ENCODE data around the gene MRPL38.
"Not testable (repeated sequence)": the region's sequence is repeated elsewhere in the genome, so short reads cannot be mapped to it uniquely, and the experiment has no call there.

Gene MRPL38

GRCh38 chr17:75891022-75891604 lies 13.6 kb downstream of the MRPL38 start:
- no peak for DNase-seq (ENCODE audit: low read depth in 1 of 2, low spot score in 1 of 2)
- no peak for TF ChIP-seq JUND (IDR thresholded peaks at IDR 0.05; ENCODE audit: low read depth)
- in situ Hi-C loops (cut with HindIII; ENCODE audit: low pct_unique_long_range_greater_than_20kb, low sequenced_read_pairs), result no loop called here

- DNase-seq (ENCODE audit: low read depth in 1 of 2, low spot score in 1 of 2), result no peak
- in situ Hi-C loops (cut with HindIII; ENCODE audit: low pct_unique_long_range_greater_than_20kb, low sequenced_read_pairs), result no loop called here
- TF ChIP-seq JUND (IDR thresholded peaks at IDR 0.05; ENCODE audit: low read depth), result no peak
These were observed 15.2 kb downstream of the MRPL38 start for GRCh38 chr17:75889454-75889853.

GRCh38 chr17:75888484-75888883 lies 16.2 kb downstream of the MRPL38 start:
- DNase-seq (ENCODE audit: low read depth in 1 of 2, low spot score in 1 of 2), result no peak
- no peak for TF ChIP-seq JUND (IDR thresholded peaks at IDR 0.05; ENCODE audit: low read depth)
- in situ Hi-C loops (cut with HindIII; ENCODE audit: low pct_unique_long_range_greater_than_20kb, low sequenced_read_pairs), result no loop called here

GRCh38 chr17:75885860-75886259 lies 18.8 kb downstream of the MRPL38 start:
- in situ Hi-C loops (cut with HindIII; ENCODE audit: low pct_unique_long_range_greater_than_20kb, low sequenced_read_pairs); DNase-seq (ENCODE audit: low read depth in 1 of 2, low spot score in 1 of 2): not testable (repeated sequence)

GRCh38 chr17:75885431-75885830 lies 19.3 kb downstream of the MRPL38 start:
- no peak for TF ChIP-seq JUND (IDR thresholded peaks at IDR 0.05; ENCODE audit: low read depth)
- in situ Hi-C loops (cut with HindIII; ENCODE audit: low pct_unique_long_range_greater_than_20kb, low sequenced_read_pairs), result no loop called here
- DNase-seq (ENCODE audit: low read depth in 1 of 2, low spot score in 1 of 2), result no peak

- no peak for TF ChIP-seq JUND (IDR thresholded peaks at IDR 0.05; ENCODE audit: low read depth)
- no peak for DNase-seq (ENCODE audit: low read depth in 1 of 2, low spot score in 1 of 2)
- in situ Hi-C loops (cut with HindIII; ENCODE audit: low pct_unique_long_range_greater_than_20kb, low sequenced_read_pairs), result no loop called here
These were observed 22.8 kb downstream of the MRPL38 start for GRCh38 chr17:75881678-75882454.

GRCh38 chr17:75880266-75880665 lies 24.4 kb downstream of the MRPL38 start:
- no peak for DNase-seq (ENCODE audit: low read depth in 1 of 2, low spot score in 1 of 2)
- in situ Hi-C loops (cut with HindIII; ENCODE audit: low pct_unique_long_range_greater_than_20kb, low sequenced_read_pairs), result no loop called here
- TF ChIP-seq JUND (IDR thresholded peaks at IDR 0.05; ENCODE audit: low read depth), result no peak

- peak; percentile 78 to 79 for DNase-seq (ENCODE audit: low read depth in 1 of 2, low spot score in 1 of 2)
- in situ Hi-C loops (cut with HindIII; ENCODE audit: low pct_unique_long_range_greater_than_20kb, low sequenced_read_pairs), result no loop called here
- no peak for TF ChIP-seq JUND (IDR thresholded peaks at IDR 0.05; ENCODE audit: low read depth)
These were observed 26.3 kb downstream of the MRPL38 start, which contains the start of gene TRIM47 for GRCh38 chr17:75878174-75878998. TSS of gene TRIM47 (minus strand) at chr17:75878581. CDS start at chr17:75878548, 33 bp downstream.

- no peak for TF ChIP-seq JUND (IDR thresholded peaks at IDR 0.05; ENCODE audit: low read depth)
- DNase-seq (ENCODE audit: low read depth in 1 of 2, low spot score in 1 of 2), result peak; percentile 79 to 90
- in situ Hi-C loops (cut with HindIII; ENCODE audit: low pct_unique_long_range_greater_than_20kb, low sequenced_read_pairs), result no loop called here
These were observed 26.9 kb downstream of the MRPL38 start for GRCh38 chr17:75877752-75878173.

GRCh38 chr17:75876938-75877751 lies 27.5 kb downstream of the MRPL38 start:
- TF ChIP-seq JUND (IDR thresholded peaks at IDR 0.05; ENCODE audit: low read depth), result no peak
- in situ Hi-C loops (cut with HindIII; ENCODE audit: low pct_unique_long_range_greater_than_20kb, low sequenced_read_pairs), result no loop called here
- no peak for DNase-seq (ENCODE audit: low read depth in 1 of 2, low spot score in 1 of 2)

GRCh38 chr17:75876190-75876937 lies 28.3 kb downstream of the MRPL38 start:
- DNase-seq (ENCODE audit: low read depth in 1 of 2, low spot score in 1 of 2), result peak in 1 of 2 experiments; percentile 3
- in situ Hi-C loops (cut with HindIII; ENCODE audit: low pct_unique_long_range_greater_than_20kb, low sequenced_read_pairs), result no loop called here
- TF ChIP-seq JUND (IDR thresholded peaks at IDR 0.05; ENCODE audit: low read depth), result no peak

GRCh38 chr17:75875940-75876189 lies 28.8 kb downstream of the MRPL38 start:
- no peak for DNase-seq (ENCODE audit: low read depth in 1 of 2, low spot score in 1 of 2)
- no peak for TF ChIP-seq JUND (IDR thresholded peaks at IDR 0.05; ENCODE audit: low read depth)
- in situ Hi-C loops (cut with HindIII; ENCODE audit: low pct_unique_long_range_greater_than_20kb, low sequenced_read_pairs), result no loop called here
